Measurements from ENCODE around the gene MLNR.

The MLNR gene

DNA sequence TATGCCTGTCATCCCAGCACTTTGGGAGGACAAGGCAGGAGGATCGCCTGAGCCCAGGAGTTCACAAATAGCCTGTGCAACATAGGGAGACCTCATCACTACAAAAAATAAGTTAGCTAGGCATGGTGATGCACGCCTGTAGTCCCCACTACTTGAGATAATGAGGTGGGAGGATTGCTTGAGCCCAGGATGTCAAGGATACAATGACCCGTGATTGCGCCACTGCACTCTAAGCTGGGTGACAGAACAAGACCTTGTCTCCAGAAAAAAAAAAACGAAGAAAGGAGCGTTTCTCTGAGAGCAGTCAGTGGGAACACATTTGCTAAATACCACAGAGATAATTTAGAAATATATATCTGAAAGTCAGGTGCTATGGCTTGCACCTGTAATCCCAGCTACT is 39.4 kb downstream of the MLNR start:
- Histone ChIP-seq H3K4me3 (replicated peaks; ENCODE audit: insufficient read depth, low read length) (no peak overlapping the region), H3K27ac (replicated peaks) (no peak overlapping the region), H3K27me3 (ENCODE audit: insufficient read depth, poor library complexity, severe bottlenecking) (no peaks in the 10 kb centered on the region)
- no peak for TF ChIP-seq GABPA (IDR thresholded peaks at IDR 0.05; ENCODE audit: low read depth)
- TF ChIP-seq, protein P1, sequence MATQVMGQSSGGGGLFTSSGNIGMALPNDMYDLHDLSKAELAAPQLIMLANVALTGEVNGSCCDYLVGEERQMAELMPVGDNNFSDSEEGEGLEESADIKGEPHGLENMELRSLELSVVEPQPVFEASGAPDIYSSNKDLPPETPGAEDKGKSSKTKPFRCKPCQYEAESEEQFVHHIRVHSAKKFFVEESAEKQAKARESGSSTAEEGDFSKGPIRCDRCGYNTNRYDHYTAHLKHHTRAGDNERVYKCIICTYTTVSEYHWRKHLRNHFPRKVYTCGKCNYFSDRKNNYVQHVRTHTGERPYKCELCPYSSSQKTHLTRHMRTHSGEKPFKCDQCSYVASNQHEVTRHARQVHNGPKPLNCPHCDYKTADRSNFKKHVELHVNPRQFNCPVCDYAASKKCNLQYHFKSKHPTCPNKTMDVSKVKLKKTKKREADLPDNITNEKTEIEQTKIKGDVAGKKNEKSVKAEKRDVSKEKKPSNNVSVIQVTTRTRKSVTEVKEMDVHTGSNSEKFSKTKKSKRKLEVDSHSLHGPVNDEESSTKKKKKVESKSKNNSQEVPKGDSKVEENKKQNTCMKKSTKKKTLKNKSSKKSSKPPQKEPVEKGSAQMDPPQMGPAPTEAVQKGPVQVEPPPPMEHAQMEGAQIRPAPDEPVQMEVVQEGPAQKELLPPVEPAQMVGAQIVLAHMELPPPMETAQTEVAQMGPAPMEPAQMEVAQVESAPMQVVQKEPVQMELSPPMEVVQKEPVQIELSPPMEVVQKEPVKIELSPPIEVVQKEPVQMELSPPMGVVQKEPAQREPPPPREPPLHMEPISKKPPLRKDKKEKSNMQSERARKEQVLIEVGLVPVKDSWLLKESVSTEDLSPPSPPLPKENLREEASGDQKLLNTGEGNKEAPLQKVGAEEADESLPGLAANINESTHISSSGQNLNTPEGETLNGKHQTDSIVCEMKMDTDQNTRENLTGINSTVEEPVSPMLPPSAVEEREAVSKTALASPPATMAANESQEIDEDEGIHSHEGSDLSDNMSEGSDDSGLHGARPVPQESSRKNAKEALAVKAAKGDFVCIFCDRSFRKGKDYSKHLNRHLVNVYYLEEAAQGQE (IDR thresholded peaks at IDR 0.05; ENCODE audit: insufficient replicate concordance, low read depth): no peak
- no peak for TF ChIP-seq POLR2AphosphoS5 (IDR thresholded peaks at IDR 0.05; ENCODE audit: low read depth)
- TF ChIP-seq, protein P2, sequence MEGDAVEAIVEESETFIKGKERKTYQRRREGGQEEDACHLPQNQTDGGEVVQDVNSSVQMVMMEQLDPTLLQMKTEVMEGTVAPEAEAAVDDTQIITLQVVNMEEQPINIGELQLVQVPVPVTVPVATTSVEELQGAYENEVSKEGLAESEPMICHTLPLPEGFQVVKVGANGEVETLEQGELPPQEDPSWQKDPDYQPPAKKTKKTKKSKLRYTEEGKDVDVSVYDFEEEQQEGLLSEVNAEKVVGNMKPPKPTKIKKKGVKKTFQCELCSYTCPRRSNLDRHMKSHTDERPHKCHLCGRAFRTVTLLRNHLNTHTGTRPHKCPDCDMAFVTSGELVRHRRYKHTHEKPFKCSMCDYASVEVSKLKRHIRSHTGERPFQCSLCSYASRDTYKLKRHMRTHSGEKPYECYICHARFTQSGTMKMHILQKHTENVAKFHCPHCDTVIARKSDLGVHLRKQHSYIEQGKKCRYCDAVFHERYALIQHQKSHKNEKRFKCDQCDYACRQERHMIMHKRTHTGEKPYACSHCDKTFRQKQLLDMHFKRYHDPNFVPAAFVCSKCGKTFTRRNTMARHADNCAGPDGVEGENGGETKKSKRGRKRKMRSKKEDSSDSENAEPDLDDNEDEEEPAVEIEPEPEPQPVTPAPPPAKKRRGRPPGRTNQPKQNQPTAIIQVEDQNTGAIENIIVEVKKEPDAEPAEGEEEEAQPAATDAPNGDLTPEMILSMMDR (IDR thresholded peaks at IDR 0.05; ENCODE audit: insufficient read depth, low read length): no peak
- TF ChIP-seq SPI1 (IDR thresholded peaks at IDR 0.05; ENCODE audit: borderline replicate concordance, low read depth): no peak
- DNase-seq (ENCODE audit: low read depth in 1 of 2, low spot score in 1 of 2): no peak

DNA sequence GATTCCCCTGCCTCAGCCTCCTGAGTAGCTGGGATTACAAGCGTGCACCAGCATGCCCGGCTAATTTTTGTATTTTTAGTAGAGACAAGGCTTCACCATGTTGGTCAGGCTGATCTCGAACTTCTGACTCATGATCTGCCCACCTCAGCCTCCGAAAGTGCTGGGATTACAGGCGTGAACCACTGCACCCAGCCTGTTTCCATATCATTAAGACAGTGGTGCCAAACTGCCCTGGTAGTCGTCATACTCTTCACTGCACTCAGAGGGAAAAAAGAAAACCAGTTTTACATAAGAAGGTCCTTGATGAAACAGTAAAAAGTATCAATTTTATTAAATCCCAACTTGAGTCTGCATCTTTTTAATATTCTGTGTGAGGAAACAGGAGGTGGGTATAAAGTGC is 42.5 kb downstream of the MLNR start:
- no peak for DNase-seq (ENCODE audit: low read depth in 1 of 2, low spot score in 1 of 2)
- no peaks in the 10 kb centered on the region for H3K27me3 ChIP-seq (ENCODE audit: insufficient read depth, poor library complexity, severe bottlenecking)
- no peak for TF ChIP-seq GABPA (IDR thresholded peaks at IDR 0.05; ENCODE audit: low read depth)
- no peak for TF ChIP-seq POLR2AphosphoS5 (IDR thresholded peaks at IDR 0.05; ENCODE audit: low read depth)
- TF ChIP-seq, protein P1 (IDR thresholded peaks at IDR 0.05; ENCODE audit: insufficient replicate concordance, low read depth): no peak
- TF ChIP-seq, protein P2 (IDR thresholded peaks at IDR 0.05; ENCODE audit: insufficient read depth, low read length): no peak
- TF ChIP-seq SPI1 (IDR thresholded peaks at IDR 0.05; ENCODE audit: borderline replicate concordance, low read depth): no peak
- H3K4me3 ChIP-seq (replicated peaks; ENCODE audit: insufficient read depth, low read length): no peak overlapping the region
- H3K27ac ChIP-seq (replicated peaks): no peak overlapping the region

DNA sequence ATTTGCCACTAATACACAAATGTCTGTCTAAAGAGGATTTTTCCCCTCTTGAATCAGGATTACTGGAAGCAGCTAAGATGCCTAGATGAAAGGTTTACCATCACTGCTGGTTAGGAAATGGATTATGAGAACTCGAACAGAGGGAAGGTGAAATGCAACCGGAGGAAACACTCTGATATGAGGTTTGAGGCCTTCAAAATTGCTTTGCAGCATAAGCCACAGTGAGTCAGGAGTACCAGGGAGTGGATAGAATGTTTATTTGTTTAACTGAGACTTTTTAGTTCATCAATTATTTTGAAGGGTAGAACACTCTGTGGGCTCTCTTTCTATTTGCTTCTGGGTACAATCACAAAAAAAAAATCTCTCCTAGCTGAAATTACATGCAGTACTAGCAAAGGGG is 45.7 kb downstream of the MLNR start:
- no peak for DNase-seq (ENCODE audit: low read depth in 1 of 2, low spot score in 1 of 2)
- TF ChIP-seq SPI1 (IDR thresholded peaks at IDR 0.05; ENCODE audit: borderline replicate concordance, low read depth) (no peak), POLR2AphosphoS5 (IDR thresholded peaks at IDR 0.05; ENCODE audit: low read depth) (no peak), GABPA (IDR thresholded peaks at IDR 0.05; ENCODE audit: low read depth) (no peak)
- TF ChIP-seq, protein P1 (IDR thresholded peaks at IDR 0.05; ENCODE audit: insufficient replicate concordance, low read depth): no peak
- Histone ChIP-seq H3K27me3 (ENCODE audit: insufficient read depth, poor library complexity, severe bottlenecking) (no peaks in the 10 kb centered on the region), H3K4me3 (replicated peaks; ENCODE audit: insufficient read depth, low read length) (no peak overlapping the region), H3K27ac (replicated peaks) (no peak overlapping the region)
